ENCODE results near the gene WDR27.
"Not testable (repeated sequence)": the region's sequence is repeated elsewhere in the genome, so short reads cannot be mapped to it uniquely, and the experiment has no call there.

WDR27 gene

GRCh38 chr6:169638915-169639314, 62.9 kb downstream of the WDR27 start:
- no peak for DNase-seq

GRCh38 chr6:169638388-169638787, 63.4 kb downstream of the WDR27 start:
- DNase-seq: no peak

GRCh38 chr6:169635345-169635744, 66.5 kb downstream of the WDR27 start:
- no peak for DNase-seq

- DNase-seq: no peak
Observed at GRCh38 chr6:169632841-169633240, 69.0 kb downstream of the WDR27 start.

GRCh38 chr6:169629256-169629655, 72.6 kb downstream of the WDR27 start:
- no peak for DNase-seq

GRCh38 chr6:169627736-169628607, 73.9 kb downstream of the WDR27 start:
- DNase-seq: no peak

GRCh38 chr6:169626649-169627048, 75.2 kb downstream of the WDR27 start:
- no peak for DNase-seq

- no peak for DNase-seq
Observed at GRCh38 chr6:169626169-169626568, 75.7 kb downstream of the WDR27 start.

GRCh38 chr6:169625376-169625775, 76.5 kb downstream of the WDR27 start:
- DNase-seq: no peak

- DNase-seq: no peak
Observed at GRCh38 chr6:169624785-169625184, 77.0 kb downstream of the WDR27 start.

- no peak for DNase-seq
Observed at GRCh38 chr6:169623975-169624374, 77.9 kb downstream of the WDR27 start.

- DNase-seq: no peak
Observed at GRCh38 chr6:169623343-169623742, 78.5 kb downstream of the WDR27 start.

GRCh38 chr6:169622618-169623017, 79.2 kb downstream of the WDR27 start:
- no peak for DNase-seq

- no peak for DNase-seq
Observed at GRCh38 chr6:169621311-169621710, 80.5 kb downstream of the WDR27 start.

GRCh38 chr6:169620171-169621130, 81.4 kb downstream of the WDR27 start:
- DNase-seq: no peak

GRCh38 chr6:169619650-169620049, 82.2 kb downstream of the WDR27 start:
- DNase-seq: no peak

- no peak for DNase-seq
Observed at GRCh38 chr6:169618526-169619490, 83.0 kb downstream of the WDR27 start.

- DNase-seq: no peak
Observed at GRCh38 chr6:169617562-169617961, 84.3 kb downstream of the WDR27 start.

GRCh38 chr6:169608609-169609008, 93.2 kb downstream of the WDR27 start:
- not testable (repeated sequence) for DNase-seq

GRCh38 chr6:169604076-169604475, 97.8 kb downstream of the WDR27 start:
- DNase-seq: no peak

- DNase-seq: not testable (repeated sequence)
Observed at GRCh38 chr6:169601129-169601528, 100.7 kb downstream of the WDR27 start.

- DNase-seq: no peak
Observed at GRCh38 chr6:169592558-169592957, 109.3 kb downstream of the WDR27 start.
